GM10248 (cell line): ENCODE measurements around the gene ADAMTSL1.

Experiments used
- CTCF ChIA-PET: fragments of 300-600 bp; sonication (Branson Sonifier 250); formaldehyde crosslinking; extraction: SDS; loops from one replicate; lab custom pipeline; 2021; ENCODE audit warnings: antibody characterized with exemption; lab: Yijun Ruan, JAX
- POLR2A ChIA-PET: fragments of 350-650 bp; sonication (Branson Sonifier 250); formaldehyde crosslinking; extraction: SDS; loops from one replicate; lab custom pipeline; 2020; ENCODE audit warnings: antibody characterized with exemption; lab: Yijun Ruan, JAX
- DNase-seq: peaks from one replicate; pipeline ENCODE4 v3.0.0; 2012; ENCODE audit errors: extremely low spot score
- TF ChIP-seq, protein P1 (sequence below): IDR thresholded peaks from 2 replicates; pipeline ENCODE4 v1.5.1; 2012; ENCODE audit warnings: mild to moderate bottlenecking, low read depth; ENCODE audit errors: extremely low read depth, missing control alignments, control extremely low read depth

The ADAMTSL1 gene

DNA sequence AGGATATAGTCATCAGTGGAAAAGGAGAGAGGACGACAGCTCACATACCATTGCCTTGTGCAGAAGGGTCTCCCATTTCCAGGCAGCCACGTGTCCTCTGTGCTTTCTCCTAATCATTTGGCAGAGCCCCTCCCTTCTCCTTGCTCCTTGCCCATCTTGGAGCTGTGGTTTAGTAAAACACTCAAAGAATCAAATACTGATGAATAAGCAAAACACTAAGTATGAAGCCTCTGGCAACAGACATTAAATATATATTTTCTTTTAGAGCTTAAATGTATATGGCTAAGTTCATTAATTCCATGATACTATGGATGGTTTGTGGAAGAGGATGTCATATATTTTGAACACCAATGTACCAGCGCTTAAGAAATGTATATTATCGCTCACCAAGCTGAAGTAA lies 280.6 kb downstream of the ADAMTSL1 start:
- POLR2A ChIA-PET, result no interaction called here
- no peak for DNase-seq
- CTCF ChIA-PET, result interaction anchor here (1.3 to 2.7 kb wide), 2 partner anchors 9 to 91 kb away, joined by 3 to 11 read pairs; no protein-coding TSS in a partner anchor
- TF ChIP-seq, protein P1, sequence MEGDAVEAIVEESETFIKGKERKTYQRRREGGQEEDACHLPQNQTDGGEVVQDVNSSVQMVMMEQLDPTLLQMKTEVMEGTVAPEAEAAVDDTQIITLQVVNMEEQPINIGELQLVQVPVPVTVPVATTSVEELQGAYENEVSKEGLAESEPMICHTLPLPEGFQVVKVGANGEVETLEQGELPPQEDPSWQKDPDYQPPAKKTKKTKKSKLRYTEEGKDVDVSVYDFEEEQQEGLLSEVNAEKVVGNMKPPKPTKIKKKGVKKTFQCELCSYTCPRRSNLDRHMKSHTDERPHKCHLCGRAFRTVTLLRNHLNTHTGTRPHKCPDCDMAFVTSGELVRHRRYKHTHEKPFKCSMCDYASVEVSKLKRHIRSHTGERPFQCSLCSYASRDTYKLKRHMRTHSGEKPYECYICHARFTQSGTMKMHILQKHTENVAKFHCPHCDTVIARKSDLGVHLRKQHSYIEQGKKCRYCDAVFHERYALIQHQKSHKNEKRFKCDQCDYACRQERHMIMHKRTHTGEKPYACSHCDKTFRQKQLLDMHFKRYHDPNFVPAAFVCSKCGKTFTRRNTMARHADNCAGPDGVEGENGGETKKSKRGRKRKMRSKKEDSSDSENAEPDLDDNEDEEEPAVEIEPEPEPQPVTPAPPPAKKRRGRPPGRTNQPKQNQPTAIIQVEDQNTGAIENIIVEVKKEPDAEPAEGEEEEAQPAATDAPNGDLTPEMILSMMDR, result no peak

DNA sequence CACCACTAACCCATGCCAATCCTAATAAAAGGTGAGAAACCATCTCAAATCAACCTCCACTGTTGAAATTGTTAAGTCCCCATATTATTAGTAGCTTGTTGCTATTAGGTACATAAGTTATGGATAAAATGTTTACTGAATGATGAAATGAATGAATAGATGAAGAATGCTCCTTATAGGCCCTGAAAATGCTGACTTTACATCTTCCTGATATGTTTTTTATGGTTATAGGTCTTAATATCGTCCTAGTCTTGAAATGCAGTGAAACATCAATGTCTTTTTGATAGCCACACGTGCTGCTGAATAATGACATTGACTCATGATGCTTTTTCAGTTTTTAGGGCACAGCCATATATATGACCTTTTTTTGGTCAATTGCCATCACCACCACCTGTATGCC lies 281.3 kb downstream of the ADAMTSL1 start:
- POLR2A ChIA-PET, result no interaction called here
- no peak for DNase-seq
- CTCF ChIA-PET, result interaction anchor here (2.7 kb wide), 1 partner anchor 8 kb away, joined by 11 read pairs; no protein-coding TSS in a partner anchor
- TF ChIP-seq, protein P1, result no peak

DNA sequence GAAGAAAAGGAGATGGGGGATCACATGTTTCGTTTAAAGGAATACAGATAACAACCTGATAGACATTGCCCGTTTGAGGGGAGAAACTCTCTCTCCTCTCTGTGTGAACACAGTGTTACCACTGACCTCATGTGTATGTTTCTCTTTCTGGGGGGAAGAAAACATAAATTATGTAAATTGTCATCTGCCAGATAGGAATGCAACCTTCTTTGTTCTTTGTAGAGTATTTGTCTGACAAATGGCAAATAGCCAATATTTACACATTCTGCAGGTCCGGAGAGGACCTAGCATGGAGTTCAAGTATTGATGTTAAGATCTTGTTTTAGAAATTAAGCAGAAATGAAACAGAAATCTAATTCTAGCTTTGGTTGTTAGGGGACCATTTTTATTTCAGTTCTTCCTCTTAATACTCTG lies 282.8 kb downstream of the ADAMTSL1 start:
- ChIA-PET CTCF (interaction anchor here (1.1 to 2.1 kb wide), 2 partner anchors 8 to 12 kb away, joined by 3 to 6 read pairs; no protein-coding TSS in a partner anchor), POLR2A (no interaction called here)
- DNase-seq, result no peak
- TF ChIP-seq, protein P1, result no peak

DNA sequence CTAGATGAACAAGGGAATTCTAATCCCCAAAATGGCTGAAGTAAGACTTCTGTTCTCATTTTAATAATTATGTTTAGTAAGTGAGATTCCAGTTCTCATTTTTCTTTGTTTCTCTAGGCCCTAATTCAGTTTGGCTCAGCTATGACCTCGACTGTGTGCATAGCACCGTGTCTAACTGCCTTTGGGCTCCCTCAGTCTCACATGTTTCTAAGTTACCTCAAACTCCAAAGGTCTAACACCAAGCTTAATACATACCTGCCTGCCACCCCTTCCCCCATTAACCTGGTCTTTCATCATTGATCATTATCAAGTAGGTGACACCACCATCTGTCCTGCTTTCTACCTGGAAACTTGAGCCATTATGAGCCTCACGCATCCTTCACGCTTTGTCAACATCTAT lies 285.9 kb downstream of the ADAMTSL1 start:
- ChIA-PET POLR2A (no interaction called here), CTCF (no interaction called here)
- no peak for DNase-seq
- TF ChIP-seq, protein P1, result no peak

DNA sequence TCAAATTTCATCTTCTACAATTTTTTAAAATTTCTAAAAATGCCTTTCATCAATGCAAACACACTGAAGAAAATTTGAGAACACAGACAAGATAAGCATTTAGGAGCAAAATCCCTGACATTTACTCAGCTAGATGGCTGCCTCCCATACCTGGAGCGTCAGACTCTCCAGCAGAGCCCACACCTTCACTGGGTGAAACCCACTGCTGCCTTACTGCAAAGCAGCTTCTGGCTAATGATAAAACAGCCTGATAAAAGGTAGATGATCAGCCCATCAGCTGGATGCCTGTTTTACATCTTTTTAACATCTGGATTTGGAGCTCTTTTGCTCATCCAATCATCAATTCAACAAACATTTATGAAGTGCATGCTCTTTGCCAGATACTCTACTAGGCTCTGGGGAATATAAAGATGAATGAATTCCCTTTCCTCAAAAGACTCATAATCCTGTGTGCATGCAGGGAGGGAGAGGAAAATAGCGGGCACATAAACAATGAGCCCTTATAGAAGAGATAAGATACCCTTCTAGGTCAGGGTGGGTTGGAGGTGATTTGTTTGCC lies 287.9 kb downstream of the ADAMTSL1 start:
- CTCF ChIA-PET, result no interaction called here
- POLR2A ChIA-PET, result no interaction called here
- TF ChIP-seq, protein P1, result no peak
- DNase-seq, result no peak

DNA sequence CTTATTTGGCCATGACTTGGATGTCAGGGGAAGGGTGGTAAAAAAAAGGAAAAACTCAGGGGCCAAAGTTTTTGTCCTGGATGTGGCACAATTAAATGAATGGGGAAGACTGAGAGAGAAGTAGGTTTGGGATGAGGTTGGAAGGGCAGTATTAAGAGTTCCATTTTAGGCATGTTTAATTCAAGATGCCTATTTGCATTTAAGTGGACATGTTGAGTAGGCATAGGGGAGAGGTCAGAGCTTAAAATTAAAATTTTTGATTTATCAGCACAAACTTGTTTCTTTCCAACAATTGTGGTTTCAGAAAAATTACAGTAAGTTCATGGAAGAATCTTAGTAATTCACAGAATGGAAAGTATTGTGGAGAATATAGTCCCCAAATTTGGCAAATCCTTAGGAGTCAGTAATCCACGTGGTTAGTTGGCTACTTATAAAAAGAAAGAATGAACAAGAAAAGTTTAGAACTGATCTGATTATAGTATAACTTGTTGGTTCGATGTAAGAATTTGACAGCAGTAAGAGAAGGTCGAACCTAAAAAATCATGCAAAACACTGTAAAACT lies 293.1 kb downstream of the ADAMTSL1 start:
- no peak for DNase-seq
- POLR2A ChIA-PET, result no interaction called here
- TF ChIP-seq, protein P1, result no peak
- CTCF ChIA-PET, result interaction anchor here (1.2 to 2.1 kb wide), 3 partner anchors 10 to 14 kb away, joined by 3 to 6 read pairs (median 4); no protein-coding TSS in a partner anchor
